ENCODE data around the gene ARHGEF11. TPM values are rescaled to one million over a fixed set of nuclear protein-coding genes. Genes with fewer than 3 reads are reported as not detected.
A peak's percentile ranks its signal among the peaks of the same experiment; 100 is the strongest.
"Not testable (repeated sequence)": the region's sequence is repeated elsewhere in the genome, so short reads cannot be mapped to it uniquely, and the experiment has no call there.

Gene ARHGEF11
- total RNA-seq, 1 donor from 2014 or later, result 52.7 TPM

- Mint-ChIP-seq H3K9me3 (no peaks in the 10 kb centered on the region), H3K4me1 (peaks cover 22% of the 10 kb centered on the region), H3K27ac (ENCODE audit: unreplicated experiment) (peak overlapping the region; percentile 45), H3K4me3 (peak overlapping the region; percentile 75), H3K27me3 (ENCODE audit: low read depth) (peaks cover 91% of the 10 kb centered on the region), H3K36me3 (ENCODE audit: low read depth) (peaks cover 2% of the 10 kb centered on the region)
- TF ChIP-seq CTCF (conservative IDR thresholded peaks at IDR 0.05), result peak; percentile 9
- DNase-seq (ENCODE audit: low read depth, low spot score), result no peak
Observed at GRCh38 chr1:156928043-156928602, 117.4 kb downstream of the ARHGEF11 start.

GRCh38 chr1:156927215-156928042 is 118.1 kb downstream of the ARHGEF11 start:
- H3K4me1 Mint-ChIP-seq, result peaks cover 23% of the 10 kb centered on the region
- peak; percentile 80 for DNase-seq (ENCODE audit: low read depth, low spot score)
- H3K4me3 Mint-ChIP-seq, result peak overlapping the region; percentile 75
- TF ChIP-seq CTCF (conservative IDR thresholded peaks at IDR 0.05), result peak; percentile 74
- H3K9me3 Mint-ChIP-seq, result no peaks in the 10 kb centered on the region
- H3K27ac Mint-ChIP-seq (ENCODE audit: unreplicated experiment), result no peak overlapping the region
- H3K36me3 Mint-ChIP-seq (ENCODE audit: low read depth), result peaks cover 2% of the 10 kb centered on the region
- H3K27me3 Mint-ChIP-seq (ENCODE audit: low read depth), result peaks cover 94% of the 10 kb centered on the region

- Mint-ChIP-seq H3K4me1 (peaks cover 23% of the 10 kb centered on the region), H3K27me3 (ENCODE audit: low read depth) (peaks cover 99% of the 10 kb centered on the region)
- H3K4me3 Mint-ChIP-seq; H3K27ac Mint-ChIP-seq (ENCODE audit: unreplicated experiment); H3K36me3 Mint-ChIP-seq (ENCODE audit: low read depth); DNase-seq (ENCODE audit: low read depth, low spot score); H3K9me3 Mint-ChIP-seq: not testable (repeated sequence)
Observed at GRCh38 chr1:156926695-156927094, 118.8 kb downstream of the ARHGEF11 start.

- no peak overlapping the region for H3K27ac Mint-ChIP-seq (ENCODE audit: unreplicated experiment)
- TF ChIP-seq CTCF (conservative IDR thresholded peaks at IDR 0.05), result no peak
- H3K4me3 Mint-ChIP-seq, result peak overlapping the region; percentile 26
- no peaks in the 10 kb centered on the region for H3K9me3 Mint-ChIP-seq
- DNase-seq (ENCODE audit: low read depth, low spot score), result no peak
- H3K4me1 Mint-ChIP-seq, result peaks cover 18% of the 10 kb centered on the region
- peaks cover 99% of the 10 kb centered on the region for H3K27me3 Mint-ChIP-seq (ENCODE audit: low read depth)
- H3K36me3 Mint-ChIP-seq (ENCODE audit: low read depth), result peaks cover 2% of the 10 kb centered on the region
Observed at GRCh38 chr1:156926175-156926574, 119.4 kb downstream of the ARHGEF11 start.

GRCh38 chr1:156925154-156926010 is 120.2 kb downstream of the ARHGEF11 start:
- Mint-ChIP-seq H3K27ac (ENCODE audit: unreplicated experiment) (no peak overlapping the region), H3K4me3 (peak overlapping the region; percentile 47), H3K27me3 (ENCODE audit: low read depth) (peaks cover 100% of the 10 kb centered on the region), H3K4me1 (peaks cover 17% of the 10 kb centered on the region), H3K9me3 (no peaks in the 10 kb centered on the region), H3K36me3 (ENCODE audit: low read depth) (peaks cover 2% of the 10 kb centered on the region)
- DNase-seq (ENCODE audit: low read depth, low spot score), result no peak
- TF ChIP-seq CTCF (conservative IDR thresholded peaks at IDR 0.05), result no peak
